ENCODE results near the gene CCL11.

The CCL11 gene

DNA sequence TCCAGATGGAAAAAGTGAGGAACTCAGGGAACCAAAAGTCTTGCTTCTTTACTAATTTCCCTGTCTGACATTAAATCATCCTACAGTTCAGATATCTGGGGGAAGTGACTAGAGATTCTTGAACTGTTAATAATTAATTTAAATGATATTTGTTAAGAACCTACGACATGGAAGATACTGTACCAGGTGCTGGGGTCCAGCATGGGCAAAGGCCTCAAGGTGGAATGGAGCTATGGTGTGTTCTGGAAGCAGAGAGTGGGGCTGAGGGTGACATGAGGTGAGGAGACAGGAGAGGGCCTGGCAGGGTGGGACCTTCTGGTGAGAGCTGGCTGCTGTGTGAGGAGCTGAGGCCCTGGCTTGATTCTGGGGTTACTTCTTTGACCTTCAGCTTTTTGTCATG is 36.5 kb upstream of the CCL11 start:
- Histone ChIP-seq H3K4me3 (ENCODE audit: low read length in 2 of 2) (no peak overlapping the region), H3K36me3 (ENCODE audit: control insufficient read depth in 2 of 2, insufficient read depth in 2 of 2, low read length in 2 of 2) (no peaks in the 10 kb centered on the region), H3K4me1 (ENCODE audit: control insufficient read depth, insufficient read depth, low read length) (peaks cover 66% of the 10 kb centered on the region), H3K9me3 (ENCODE audit: control insufficient read depth in 2 of 2, low read length in 2 of 2) (no peaks in the 10 kb centered on the region), H3K27me3 (ENCODE audit: control insufficient read depth in 1 of 2, insufficient read depth in 2 of 2, low read length in 2 of 2) (no peaks in the 10 kb centered on the region), H3K9ac (ENCODE audit: low read length in 2 of 2) (peak overlapping the region in 1 of 2 donors; percentile 35), H3K27ac (ENCODE audit: low read length) (peak overlapping the region; percentile 60)

DNA sequence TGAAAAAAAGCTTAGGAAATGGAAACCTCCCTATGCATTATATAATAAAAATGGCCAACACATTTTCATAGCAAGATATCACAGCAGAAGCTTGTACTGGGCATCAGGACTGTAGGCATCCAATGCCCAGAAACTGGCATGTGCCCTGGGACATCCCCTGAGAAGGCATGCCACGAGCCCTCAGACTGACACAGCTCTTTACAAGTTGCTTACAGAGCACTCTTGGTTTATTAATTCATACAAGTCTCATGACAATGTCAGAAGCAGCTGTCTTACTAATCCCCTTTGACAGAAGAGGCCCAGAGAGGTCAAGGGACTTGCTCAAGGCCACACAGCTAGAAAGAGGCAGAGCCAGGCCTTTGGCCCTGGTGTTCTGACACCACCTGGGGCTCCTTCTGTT is 36.1 kb upstream of the CCL11 start:
- peak overlapping the region in 1 of 2 donors; percentile 35 for H3K9ac ChIP-seq (ENCODE audit: low read length in 2 of 2)
- peaks cover 70% of the 10 kb centered on the region for H3K4me1 ChIP-seq (ENCODE audit: control insufficient read depth, insufficient read depth, low read length)
- no peak overlapping the region for H3K4me3 ChIP-seq (ENCODE audit: low read length in 2 of 2)
- H3K36me3 ChIP-seq (ENCODE audit: control insufficient read depth in 2 of 2, insufficient read depth in 2 of 2, low read length in 2 of 2): no peaks in the 10 kb centered on the region
- H3K27ac ChIP-seq (ENCODE audit: low read length): peak overlapping the region; percentile 60
- no peaks in the 10 kb centered on the region for H3K9me3 ChIP-seq (ENCODE audit: control insufficient read depth in 2 of 2, low read length in 2 of 2)
- H3K27me3 ChIP-seq (ENCODE audit: control insufficient read depth in 1 of 2, insufficient read depth in 2 of 2, low read length in 2 of 2): no peaks in the 10 kb centered on the region

- H3K4me3 ChIP-seq (ENCODE audit: low read length in 2 of 2): no peak overlapping the region
- H3K27me3 ChIP-seq (ENCODE audit: control insufficient read depth in 1 of 2, insufficient read depth in 2 of 2, low read length in 2 of 2): no peaks in the 10 kb centered on the region
- H3K9ac ChIP-seq (ENCODE audit: low read length in 2 of 2): no peak overlapping the region
- H3K9me3 ChIP-seq (ENCODE audit: control insufficient read depth in 2 of 2, low read length in 2 of 2): no peaks in the 10 kb centered on the region
- H3K27ac ChIP-seq (ENCODE audit: low read length): no peak overlapping the region
- H3K36me3 ChIP-seq (ENCODE audit: control insufficient read depth in 2 of 2, insufficient read depth in 2 of 2, low read length in 2 of 2): no peaks in the 10 kb centered on the region
- H3K4me1 ChIP-seq (ENCODE audit: control insufficient read depth, insufficient read depth, low read length): peaks cover 84% of the 10 kb centered on the region
Measured at GRCh38 chr17:34251186-34251585, 34.4 kb upstream of the CCL11 start.

GRCh38 chr17:34252095-34252443 is 33.5 kb upstream of the CCL11 start:
- Histone ChIP-seq H3K4me3 (ENCODE audit: low read length in 2 of 2) (peak overlapping the region in 1 of 2 donors; percentile 35), H3K9ac (ENCODE audit: low read length in 2 of 2) (no peak overlapping the region), H3K4me1 (ENCODE audit: control insufficient read depth, insufficient read depth, low read length) (peaks cover 88% of the 10 kb centered on the region), H3K9me3 (ENCODE audit: control insufficient read depth in 2 of 2, low read length in 2 of 2) (no peaks in the 10 kb centered on the region), H3K36me3 (ENCODE audit: control insufficient read depth in 2 of 2, insufficient read depth in 2 of 2, low read length in 2 of 2) (no peaks in the 10 kb centered on the region), H3K27ac (ENCODE audit: low read length) (peak overlapping the region; percentile 75), H3K27me3 (ENCODE audit: control insufficient read depth in 1 of 2, insufficient read depth in 2 of 2, low read length in 2 of 2) (no peaks in the 10 kb centered on the region)

GRCh38 chr17:34252444-34253138 is 33.0 kb upstream of the CCL11 start:
- Histone ChIP-seq H3K4me1 (ENCODE audit: control insufficient read depth, insufficient read depth, low read length) (peaks cover 85% of the 10 kb centered on the region), H3K27me3 (ENCODE audit: control insufficient read depth in 1 of 2, insufficient read depth in 2 of 2, low read length in 2 of 2) (no peaks in the 10 kb centered on the region), H3K36me3 (ENCODE audit: control insufficient read depth in 2 of 2, insufficient read depth in 2 of 2, low read length in 2 of 2) (no peaks in the 10 kb centered on the region), H3K4me3 (ENCODE audit: low read length in 2 of 2) (peak overlapping the region; percentile 0 to 35), H3K9me3 (ENCODE audit: control insufficient read depth in 2 of 2, low read length in 2 of 2) (no peaks in the 10 kb centered on the region), H3K27ac (ENCODE audit: low read length) (peak overlapping the region; percentile 75), H3K9ac (ENCODE audit: low read length in 2 of 2) (peak overlapping the region in 1 of 2 donors; percentile 5)

DNA sequence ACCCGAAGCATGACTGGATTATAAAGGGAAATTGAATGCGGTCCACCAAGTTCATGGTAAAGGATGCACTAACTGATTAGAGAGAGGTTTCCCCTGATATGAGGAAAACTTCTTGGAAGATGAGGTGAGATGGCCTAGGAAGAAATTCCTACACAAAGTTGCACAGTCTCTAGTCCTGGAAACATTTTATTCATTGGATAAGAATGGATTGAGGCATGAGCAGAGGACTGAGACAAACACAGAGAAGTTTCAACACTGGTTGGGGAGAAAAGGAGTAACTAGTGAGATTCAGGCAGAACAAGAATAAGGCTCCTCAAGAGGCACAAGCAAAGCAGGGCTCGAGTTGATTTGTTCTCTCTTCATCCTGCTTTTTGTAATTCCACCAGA is 32.4 kb upstream of the CCL11 start:
- Histone ChIP-seq H3K4me1 (ENCODE audit: control insufficient read depth, insufficient read depth, low read length) (peaks cover 80% of the 10 kb centered on the region), H3K9ac (ENCODE audit: low read length in 2 of 2) (no peak overlapping the region), H3K36me3 (ENCODE audit: control insufficient read depth in 2 of 2, insufficient read depth in 2 of 2, low read length in 2 of 2) (no peaks in the 10 kb centered on the region), H3K9me3 (ENCODE audit: control insufficient read depth in 2 of 2, low read length in 2 of 2) (no peaks in the 10 kb centered on the region), H3K27ac (ENCODE audit: low read length) (peak overlapping the region; percentile 75), H3K4me3 (ENCODE audit: low read length in 2 of 2) (peak overlapping the region; percentile 0 to 35), H3K27me3 (ENCODE audit: control insufficient read depth in 1 of 2, insufficient read depth in 2 of 2, low read length in 2 of 2) (no peaks in the 10 kb centered on the region)

DNA sequence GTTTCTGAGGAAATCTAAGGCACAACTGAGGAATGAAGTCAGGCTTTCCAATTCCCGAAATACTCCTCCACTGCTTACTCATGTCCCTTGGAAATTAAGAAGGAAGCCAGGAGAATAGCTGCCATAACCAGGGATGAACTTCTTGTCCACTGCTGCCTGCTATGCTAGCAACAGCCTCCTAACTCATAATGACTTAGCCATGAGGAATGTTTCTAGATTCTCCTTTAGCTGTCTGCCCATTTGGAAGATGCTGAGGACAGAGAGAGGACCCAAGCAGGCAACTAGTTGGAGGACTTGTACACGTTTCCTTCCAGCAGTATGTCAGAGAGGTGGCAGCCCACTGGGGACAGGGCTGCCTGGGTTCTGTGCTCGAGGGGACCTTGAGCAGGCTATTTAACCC is 31.4 kb upstream of the CCL11 start:
- Histone ChIP-seq H3K4me3 (ENCODE audit: low read length in 2 of 2) (peak overlapping the region; percentile 7 to 75), H3K9ac (ENCODE audit: low read length in 2 of 2) (peak overlapping the region in 1 of 2 donors; percentile 56), H3K4me1 (ENCODE audit: control insufficient read depth, insufficient read depth, low read length) (peaks cover 69% of the 10 kb centered on the region), H3K9me3 (ENCODE audit: control insufficient read depth in 2 of 2, low read length in 2 of 2) (no peaks in the 10 kb centered on the region), H3K27ac (ENCODE audit: low read length) (peak overlapping the region; percentile 75), H3K36me3 (ENCODE audit: control insufficient read depth in 2 of 2, insufficient read depth in 2 of 2, low read length in 2 of 2) (no peaks in the 10 kb centered on the region), H3K27me3 (ENCODE audit: control insufficient read depth in 1 of 2, insufficient read depth in 2 of 2, low read length in 2 of 2) (no peaks in the 10 kb centered on the region)

DNA sequence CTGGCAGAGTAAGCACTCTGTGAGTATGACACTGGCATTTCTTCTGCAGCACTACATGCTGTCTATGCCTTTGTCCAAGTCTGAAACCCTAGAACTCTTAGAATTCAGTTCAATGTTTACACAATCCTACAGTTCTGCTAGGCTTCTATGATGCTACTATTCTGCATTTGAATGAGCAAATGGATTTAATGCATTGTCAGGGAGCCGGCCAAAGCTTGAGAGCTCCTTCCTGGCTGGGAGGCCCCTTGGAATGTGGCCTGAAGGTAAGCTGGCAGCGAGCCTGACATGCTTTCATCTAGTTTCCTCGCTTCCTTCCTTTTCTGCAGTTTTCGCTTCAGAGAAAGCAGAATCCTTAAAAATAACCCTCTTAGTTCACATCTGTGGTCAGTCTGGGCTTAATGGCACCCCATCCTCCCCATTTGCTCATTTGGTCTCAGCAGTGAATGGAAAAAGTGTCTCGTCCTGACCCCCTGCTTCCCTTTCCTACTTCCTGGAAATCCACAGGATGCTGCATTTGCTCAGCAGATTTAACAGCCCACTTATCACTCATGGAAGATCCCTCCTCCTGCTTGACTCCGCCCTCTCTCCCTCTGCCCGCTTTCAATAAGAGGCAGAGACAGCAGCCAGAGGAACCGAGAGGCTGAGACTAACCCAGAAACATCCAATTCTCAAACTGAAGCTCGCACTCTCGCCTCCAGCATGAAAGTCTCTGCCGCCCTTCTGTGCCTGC is 30.7 kb upstream of the CCL11 start, which contains the start of gene CCL2:
Gene CCL2, plus strand, starts transcription at position 635 of the 730 bp plus-strand sequence. Its CDS starts 65 bp downstream, at position 700.
- Histone ChIP-seq H3K9ac (ENCODE audit: low read length in 2 of 2) (peak within 1 kb of the TSS; percentile 56 to 72), H3K4me3 (ENCODE audit: low read length in 2 of 2) (peak within 1 kb of the TSS; percentile 51 to 75)

DNA sequence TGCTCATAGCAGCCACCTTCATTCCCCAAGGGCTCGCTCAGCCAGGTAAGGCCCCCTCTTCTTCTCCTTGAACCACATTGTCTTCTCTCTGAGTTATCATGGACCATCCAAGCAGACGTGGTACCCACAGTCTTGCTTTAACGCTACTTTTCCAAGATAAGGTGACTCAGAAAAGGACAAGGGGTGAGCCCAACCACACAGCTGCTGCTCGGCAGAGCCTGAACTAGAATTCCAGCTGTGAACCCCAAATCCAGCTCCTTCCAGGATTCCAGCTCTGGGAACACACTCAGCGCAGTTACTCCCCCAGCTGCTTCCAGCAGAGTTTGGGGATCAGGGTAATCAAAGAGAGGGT is 30.2 kb upstream of the CCL11 start:
- Histone ChIP-seq H3K36me3 (ENCODE audit: control insufficient read depth in 2 of 2, insufficient read depth in 2 of 2, low read length in 2 of 2) (no peaks in the 10 kb centered on the region), H3K9me3 (ENCODE audit: control insufficient read depth in 2 of 2, low read length in 2 of 2) (no peaks in the 10 kb centered on the region), H3K4me1 (ENCODE audit: control insufficient read depth, insufficient read depth, low read length) (peaks cover 58% of the 10 kb centered on the region), H3K27me3 (ENCODE audit: control insufficient read depth in 1 of 2, insufficient read depth in 2 of 2, low read length in 2 of 2) (no peaks in the 10 kb centered on the region), H3K4me3 (ENCODE audit: low read length in 2 of 2) (peak overlapping the region; percentile 51 to 75), H3K27ac (ENCODE audit: low read length) (peak overlapping the region; percentile 75), H3K9ac (ENCODE audit: low read length in 2 of 2) (peak overlapping the region; percentile 56 to 72)

More for the DNA sequence above, 30.7 kb upstream of the CCL11 start, which contains the start of gene CCL2:
- Histone ChIP-seq H3K36me3 (ENCODE audit: control insufficient read depth in 2 of 2, insufficient read depth in 2 of 2, low read length in 2 of 2) (no peaks in the 10 kb centered on the region), H3K9me3 (ENCODE audit: control insufficient read depth in 2 of 2, low read length in 2 of 2) (no peaks in the 10 kb centered on the region), H3K27ac (ENCODE audit: low read length) (peak within 1 kb of the TSS; percentile 75), H3K27me3 (ENCODE audit: control insufficient read depth in 1 of 2, insufficient read depth in 2 of 2, low read length in 2 of 2) (no peaks in the 10 kb centered on the region), H3K4me1 (ENCODE audit: control insufficient read depth, insufficient read depth, low read length) (peaks cover 63% of the 10 kb centered on the region)

- peak overlapping the region; percentile 56 to 72 for H3K9ac ChIP-seq (ENCODE audit: low read length in 2 of 2)
- no peaks in the 10 kb centered on the region for H3K36me3 ChIP-seq (ENCODE audit: control insufficient read depth in 2 of 2, insufficient read depth in 2 of 2, low read length in 2 of 2)
- H3K4me3 ChIP-seq (ENCODE audit: low read length in 2 of 2): peak overlapping the region; percentile 51 to 75
- H3K4me1 ChIP-seq (ENCODE audit: control insufficient read depth, insufficient read depth, low read length): peaks cover 54% of the 10 kb centered on the region
- no peaks in the 10 kb centered on the region for H3K9me3 ChIP-seq (ENCODE audit: control insufficient read depth in 2 of 2, low read length in 2 of 2)
- peak overlapping the region; percentile 75 for H3K27ac ChIP-seq (ENCODE audit: low read length)
- no peaks in the 10 kb centered on the region for H3K27me3 ChIP-seq (ENCODE audit: control insufficient read depth in 1 of 2, insufficient read depth in 2 of 2, low read length in 2 of 2)
Measured at GRCh38 chr17:34255841-34256240, 29.7 kb upstream of the CCL11 start.
